Cardiac septum (tissue), 1 donor: Measurements from ENCODE around the gene OR8B12. TPM values are rescaled to one million over a fixed set of nuclear protein-coding genes. Genes with fewer than 3 reads are reported as not detected.
"Not testable (repeated sequence)": the region's sequence is repeated elsewhere in the genome, so short reads cannot be mapped to it uniquely, and the experiment has no call there.

Source experiments
- DNase-seq: peaks from one replicate; pipeline ENCODE4 v3.0.0-alpha.2; 2020; ENCODE audit warnings: low spot score
- intact Hi-C: fragments of 100-400 bp; cut with DNase I; formaldehyde crosslinking; loops from one replicate; pipeline ENCODE4 v1.14.0; 2022
- total RNA-seq: library from RNA; stranded (reverse); fragmentation: NEBNext Ultra II Directional; extraction: Animal tissue kit (Norgen Biotek cat#: 25700); gene quantifications from one replicate; pipeline ENCODE4 v1.2.1, GENCODE V29; 2021
- donor health status: DM: no; HTN: no; CAD: no.

The OR8B12 gene
- total RNA-seq, 1 donor from 2014 or later = not detected

DNA sequence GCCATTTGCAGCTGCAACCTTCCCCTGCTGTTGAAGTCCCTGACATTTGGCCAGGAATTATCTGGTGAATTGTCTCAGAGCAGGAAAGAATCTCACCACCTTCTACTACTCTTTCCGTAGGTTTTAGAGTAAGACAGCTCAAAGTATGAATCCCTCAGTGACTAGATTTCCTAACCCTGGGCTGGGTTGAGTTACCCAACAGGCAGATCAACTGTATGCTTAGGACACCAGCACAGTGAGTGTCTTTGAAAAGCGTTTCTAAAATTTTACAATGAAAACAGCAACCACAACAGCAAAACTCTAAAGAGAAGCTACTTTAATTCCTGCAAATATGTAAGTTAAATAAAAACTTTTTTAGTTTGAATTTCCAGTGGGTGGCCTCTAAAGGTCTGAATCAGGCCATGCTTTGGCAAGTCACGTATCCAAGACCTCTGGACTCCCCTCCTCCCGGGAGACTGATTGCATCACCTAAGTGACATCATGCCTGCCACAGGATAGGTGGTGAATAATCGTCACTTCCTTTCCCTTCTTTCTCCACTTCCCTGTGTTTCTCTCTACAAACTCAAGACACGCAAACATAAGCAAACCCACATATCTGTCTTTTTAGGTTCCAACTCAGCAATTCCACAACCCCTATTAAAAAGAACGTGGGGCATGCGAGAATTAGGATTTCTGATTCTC, 7.8 kb downstream of the OR8B12 start:
- DNase-seq = no peak
- intact Hi-C loops = no loop called here

DNA sequence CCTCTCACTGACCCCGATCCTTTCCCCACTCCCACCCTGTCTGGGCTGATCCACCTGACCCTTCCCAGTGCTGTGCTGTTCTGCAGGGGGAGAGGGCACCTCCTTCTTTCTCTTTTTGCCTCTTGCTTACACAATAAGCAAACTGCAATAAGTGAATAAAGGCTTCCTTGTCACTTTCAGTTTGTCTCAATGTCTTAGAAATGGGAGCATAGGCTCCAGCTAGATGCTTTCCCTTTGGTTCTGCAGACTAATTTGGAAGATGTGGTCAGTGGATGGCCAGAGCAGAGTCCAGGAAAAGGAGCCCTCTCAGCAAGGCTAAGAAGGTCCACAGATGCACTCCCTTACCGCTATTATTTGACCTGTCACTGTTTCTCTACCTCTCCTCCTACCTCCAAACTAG, 9.4 kb downstream of the OR8B12 start:
- no peak for DNase-seq
- intact Hi-C loops = no loop called here

DNA sequence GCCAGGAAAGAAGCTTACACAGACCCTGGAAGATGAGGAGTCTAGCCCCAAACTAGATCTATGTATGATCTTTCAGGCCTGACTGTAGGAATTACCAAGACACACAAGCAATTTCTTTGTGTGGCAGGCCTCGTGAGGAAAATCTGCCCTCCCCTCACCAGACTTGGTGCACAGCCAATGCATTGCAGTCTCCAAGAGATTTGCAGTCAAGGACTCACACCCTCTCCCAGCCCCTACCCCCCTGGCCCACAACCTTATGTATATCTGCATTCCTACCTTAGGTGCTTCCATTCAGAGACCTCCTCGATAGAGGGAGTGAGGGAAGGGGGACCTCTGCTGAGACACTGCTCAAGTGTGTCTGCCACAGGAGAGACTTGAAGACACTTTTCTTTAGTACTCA, 9.8 kb downstream of the OR8B12 start:
- no peak for DNase-seq
- intact Hi-C loops = no loop called here

DNA sequence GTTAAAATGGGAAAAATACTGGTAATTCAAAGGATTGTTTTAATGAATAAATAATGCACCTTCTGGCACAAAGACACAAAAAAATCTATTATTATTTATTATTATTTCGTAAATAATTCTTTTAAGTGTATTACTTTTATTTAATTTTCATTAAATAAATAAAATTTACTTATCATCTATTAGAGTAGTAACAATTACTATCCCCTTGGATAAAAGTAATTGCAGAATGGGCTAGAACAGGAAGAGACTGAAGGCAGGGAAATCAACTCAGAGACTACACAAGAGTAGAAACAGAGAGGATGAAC, 23.0 kb downstream of the OR8B12 start:
- intact Hi-C loops = no loop called here
- DNase-seq = no peak

DNA sequence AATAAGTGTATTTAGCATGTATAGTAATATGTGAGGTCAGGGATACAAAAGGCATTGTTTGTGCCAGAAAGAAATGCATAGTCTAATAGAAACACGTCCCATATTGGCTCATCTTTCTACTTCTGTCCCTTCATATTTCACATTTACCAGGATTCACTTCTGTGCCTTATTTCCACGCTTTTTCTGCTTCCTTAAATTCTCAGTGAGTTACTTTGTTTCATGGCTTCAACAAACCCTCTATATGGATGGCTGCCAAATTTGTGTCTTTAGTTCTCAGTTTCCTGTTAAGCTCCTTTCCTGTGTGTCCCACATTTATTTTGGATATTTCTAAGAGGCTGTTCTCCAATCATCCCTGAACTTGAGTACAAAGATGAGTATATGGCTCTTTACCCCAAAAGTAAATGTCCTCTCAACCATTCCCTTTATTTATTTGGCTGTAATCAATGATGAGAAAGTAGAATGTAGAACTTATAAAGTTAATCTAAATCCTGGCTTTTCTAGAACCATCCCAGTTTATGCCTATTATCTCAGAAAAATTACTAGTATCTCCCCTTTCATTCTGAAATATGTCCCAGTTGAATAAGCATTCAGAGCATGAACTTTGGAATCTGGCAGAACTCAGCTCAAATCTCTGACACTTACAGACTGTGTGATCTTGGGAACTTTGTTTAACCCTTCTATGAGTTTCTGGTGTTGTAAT, 23.5 kb downstream of the OR8B12 start:
- intact Hi-C loops = no loop called here

DNA sequence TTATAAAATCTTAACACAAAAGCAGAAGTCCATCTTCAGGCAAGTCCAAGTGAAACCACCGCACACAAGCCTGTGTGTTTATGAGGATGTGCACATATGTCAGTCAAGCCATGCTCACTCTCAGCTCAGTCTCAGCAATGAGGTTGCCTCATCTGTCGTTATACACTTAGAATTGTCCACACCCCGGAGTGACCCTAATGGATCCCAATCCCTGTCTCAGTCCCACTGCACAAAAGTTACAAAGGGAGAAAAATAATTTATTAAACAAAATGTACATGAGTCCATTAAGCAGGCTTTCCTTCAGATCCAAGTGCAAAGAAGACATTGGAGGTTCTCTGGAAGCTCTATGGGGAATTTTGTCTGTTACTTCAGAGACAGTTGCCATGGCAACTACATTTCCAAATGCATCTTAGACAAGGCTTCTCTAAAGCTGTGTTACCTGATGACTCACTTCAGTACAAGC, 24.4 kb downstream of the OR8B12 start:
- no peak for DNase-seq
- intact Hi-C loops = no loop called here

More for the DNA sequence above, 23.5 kb downstream of the OR8B12 start:
- no peak for DNase-seq

DNA sequence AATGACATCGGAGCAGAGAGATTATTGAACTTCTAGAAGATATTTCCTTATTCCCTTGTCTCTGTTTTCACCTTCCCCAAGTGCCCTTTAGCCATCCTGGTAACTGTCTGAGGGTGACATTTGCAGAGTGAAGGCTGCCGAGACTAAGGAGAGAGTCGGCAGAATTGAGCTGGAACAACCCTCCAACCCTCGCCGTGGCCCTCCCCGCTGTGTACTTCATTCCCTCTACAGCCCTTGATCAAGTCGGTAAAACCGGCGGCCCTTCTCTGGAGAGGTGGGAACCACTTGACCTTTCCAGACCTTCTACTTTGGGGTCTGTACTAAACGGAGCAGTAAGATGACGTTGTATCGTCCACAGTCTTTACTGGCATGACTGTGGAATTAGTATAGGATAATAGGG, 26.1 kb downstream of the OR8B12 start:
- intact Hi-C loops = no loop called here
- DNase-seq = no peak

DNA sequence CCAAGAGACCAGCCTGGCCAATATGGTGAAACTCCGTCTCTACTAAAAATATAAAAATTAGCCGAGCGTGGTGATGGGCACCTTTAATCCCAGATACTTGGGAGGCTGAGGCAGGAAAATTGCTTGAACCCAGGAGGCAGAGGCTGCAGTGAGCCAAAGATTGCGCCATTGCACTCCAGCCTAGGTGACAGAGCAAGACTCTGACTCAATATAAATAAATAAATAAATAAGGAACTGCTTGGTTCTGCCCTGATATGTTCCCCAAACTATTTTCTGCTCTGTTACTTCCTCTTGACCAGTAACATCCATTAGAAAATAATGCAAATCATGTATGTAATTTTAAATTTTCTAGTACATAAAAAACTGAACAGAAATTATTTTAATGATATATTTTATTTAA, 28.8 kb downstream of the OR8B12 start:
- intact Hi-C loops, DNase-seq: not testable (repeated sequence)

DNA sequence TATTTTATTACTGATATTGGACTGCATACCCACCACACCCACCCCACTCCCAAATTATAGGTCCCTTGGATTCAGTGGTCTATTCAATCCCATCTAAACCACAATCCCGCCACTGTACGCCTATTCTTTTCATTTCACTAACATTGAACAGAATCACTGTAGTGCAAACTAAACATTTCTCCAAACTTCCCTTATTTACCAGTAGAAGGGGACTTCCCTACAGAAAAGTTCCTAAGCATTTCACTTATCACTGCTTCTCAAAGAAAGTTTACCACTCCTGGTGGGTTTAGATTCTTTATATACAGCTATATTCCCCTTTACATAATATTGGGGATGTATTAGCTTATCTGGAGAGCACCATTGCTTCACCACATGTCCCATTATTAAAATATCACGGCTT, 29.3 kb downstream of the OR8B12 start:
- no peak for DNase-seq
- intact Hi-C loops = no loop called here

DNA sequence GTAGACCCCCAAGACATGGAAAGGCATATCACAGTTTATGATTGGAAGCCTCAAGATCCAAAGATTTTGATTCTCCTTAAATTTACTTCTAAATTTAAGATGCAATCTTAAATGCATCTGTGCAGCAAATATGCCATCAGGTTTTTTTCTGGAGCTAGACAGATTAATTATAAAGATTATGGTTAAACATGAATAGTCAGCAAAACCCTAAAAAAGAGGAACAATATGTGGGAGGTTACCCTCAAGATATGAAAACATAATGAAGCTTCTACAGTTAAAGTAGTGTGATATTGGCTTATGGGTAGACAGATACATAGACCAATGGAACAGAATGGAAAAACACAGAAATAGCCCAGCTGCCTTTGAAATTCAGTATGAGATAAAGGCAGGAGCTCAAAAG, 31.7 kb downstream of the OR8B12 start:
- intact Hi-C loops = no loop called here
- no peak for DNase-seq

DNA sequence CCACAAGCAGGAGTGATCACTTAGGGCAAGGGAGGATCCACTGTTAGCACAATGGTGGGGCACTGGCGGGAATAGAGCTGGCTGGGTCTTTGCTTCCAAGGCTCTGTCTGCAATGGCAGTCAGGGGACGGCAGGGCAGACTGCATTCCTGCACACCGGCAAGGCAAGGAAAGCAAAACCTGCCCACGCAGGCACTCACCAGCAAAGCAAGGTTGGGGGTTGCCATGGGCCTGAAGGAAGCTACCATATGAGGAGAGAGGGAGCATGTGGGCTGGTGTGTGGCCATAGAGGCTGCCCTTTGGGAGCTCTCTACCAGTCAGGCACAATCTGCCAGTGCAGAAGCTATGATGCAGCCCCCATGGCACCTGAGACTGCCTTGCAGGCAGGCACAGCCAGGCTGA, 33.2 kb downstream of the OR8B12 start:
- DNase-seq = no peak
- intact Hi-C loops = no loop called here

DNA sequence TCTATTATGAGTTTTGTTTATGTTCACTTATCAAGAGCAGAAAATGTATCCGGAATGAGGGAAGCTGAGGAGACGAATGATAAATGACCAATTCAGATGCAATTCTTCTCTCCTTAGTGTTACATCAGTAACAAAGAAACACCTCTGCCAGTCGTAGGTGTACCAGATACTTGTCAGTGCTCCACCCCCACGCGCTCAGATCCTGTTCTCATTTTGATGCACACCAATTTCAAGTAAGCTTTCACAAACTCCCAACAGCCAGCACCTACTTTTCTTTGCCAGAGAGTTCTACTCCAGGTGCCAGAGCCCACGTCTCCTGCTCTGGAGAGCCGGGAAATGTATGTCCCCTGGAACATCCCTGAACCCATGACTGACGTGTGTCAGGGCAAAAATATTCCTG, 43.7 kb downstream of the OR8B12 start:
- intact Hi-C loops = no loop called here

DNA sequence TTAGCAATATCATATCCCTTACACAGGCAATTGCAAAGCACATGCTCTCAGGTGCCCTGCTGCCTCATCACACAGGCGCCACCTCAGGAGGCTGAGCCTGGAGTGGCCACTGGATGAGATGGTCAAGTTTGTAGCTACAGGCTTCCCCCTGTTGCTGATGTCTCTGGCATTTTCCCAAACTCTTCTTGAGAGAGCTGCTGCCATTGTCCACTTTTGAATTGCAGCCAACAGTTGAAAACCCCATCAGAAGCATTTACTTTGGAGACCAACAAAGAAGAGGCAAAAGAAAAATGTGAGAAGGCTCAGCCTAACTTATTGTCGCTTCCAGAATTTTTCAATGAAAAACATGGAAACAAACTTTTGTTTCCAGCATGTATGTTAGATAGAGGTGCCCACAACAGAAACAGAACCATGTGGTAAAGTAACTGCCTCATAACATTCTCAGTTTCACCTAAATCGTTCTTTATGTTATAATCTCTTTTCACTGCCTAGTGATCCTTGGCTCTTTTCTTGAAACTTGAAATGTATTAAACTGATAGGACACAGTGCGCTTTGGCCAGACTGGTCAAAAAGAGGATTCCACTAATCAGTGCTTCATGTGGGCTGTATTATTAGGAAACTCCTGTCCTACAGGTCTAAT, 50.3 kb downstream of the OR8B12 start:
- no peak for DNase-seq
- intact Hi-C loops = no loop called here

More for the DNA sequence above, 43.7 kb downstream of the OR8B12 start:
- DNase-seq = no peak

Other genes starting within 250 kb of the OR8B12 start
- gene OR8D1, start 229.7 kb downstream of the OR8B12 start, total RNA-seq = not detected
- gene OR8D2, start 223.5 kb downstream of the OR8B12 start, total RNA-seq = not detected
- gene OR8B2, start 159.2 kb downstream of the OR8B12 start, total RNA-seq = not detected
- not detected for gene OR8B3, start 144.6 kb downstream of the OR8B12 start, total RNA-seq
- gene OR8B4, start 118.8 kb downstream of the OR8B12 start, total RNA-seq = not detected
- gene OR8B8, start 98.0 kb downstream of the OR8B12 start, total RNA-seq = not detected
- not detected for gene OR8A1, start 26.3 kb upstream of the OR8B12 start, total RNA-seq
- gene PANX3, start 67.8 kb upstream of the OR8B12 start, total RNA-seq = not detected
- 21.3 TPM for gene TBRG1, start 79.2 kb upstream of the OR8B12 start, total RNA-seq
- gene SIAE, start 130.1 kb upstream of the OR8B12 start, total RNA-seq = 42.5 TPM
- 1.8 TPM for gene SPA17, start 130.2 kb upstream of the OR8B12 start, total RNA-seq
- 6.4 TPM for gene NRGN, start 196.3 kb upstream of the OR8B12 start, total RNA-seq
- gene VSIG2, start 208.6 kb upstream of the OR8B12 start, total RNA-seq = 1.2 TPM
- 50.2 TPM for gene ESAM, start 218.6 kb upstream of the OR8B12 start, total RNA-seq